Kidney (tissue), 14 donors: ENCODE data around the gene B4GALT3. TPM values are rescaled to one million over a fixed set of nuclear protein-coding genes. Genes with fewer than 3 reads are reported as not detected.

ENCODE experiments used
- DNase-seq, 5 donors: peaks; one replicate each; pipeline ENCODE4 v3.0.0-alpha.2; 2013 to 2020
- FAIRE-seq: peaks from 2 replicates; lab custom pipeline; 2012; peaks lifted over from hg19 to GRCh38; lab: Jason Lieb, UNC
- H3K27ac ChIP-seq, 2 donors: one replicate each; pipeline ENCODE4 v1.7.0; 2013; ENCODE audit warnings: low read depth in 2 of 2, low read length in 2 of 2, inconsistent platforms in 1 of 2
- H3K27me3 ChIP-seq: one replicate; pipeline ENCODE4 v1.7.1; 2013; ENCODE audit warnings: low read length, inconsistent platforms; ENCODE audit not compliant: control insufficient read depth, insufficient read depth
- H3K36me3 ChIP-seq, 3 donors: one replicate each; pipeline versions ENCODE4 v1.7.0 to v1.7.1; 2013; ENCODE audit warnings: low read length in 3 of 3, control low read depth in 1 of 3, inconsistent platforms in 1 of 3; ENCODE audit not compliant: insufficient read depth in 3 of 3, control insufficient read depth in 2 of 3
- H3K4me1 ChIP-seq, 3 donors: one replicate each; pipeline versions ENCODE4 v1.7.0 to v1.7.1; 2013; ENCODE audit warnings: low read length in 3 of 3, inconsistent platforms in 1 of 3, low read depth in 1 of 3; ENCODE audit not compliant: control insufficient read depth in 2 of 3, insufficient read depth in 2 of 3
- H3K4me3 ChIP-seq, 3 donors: one replicate each; pipeline versions ENCODE4 v1.7.0 to v1.8.1; 2013; ENCODE audit warnings: low read length in 3 of 3, control low read depth in 1 of 3, inconsistent platforms in 1 of 3
- H3K9ac ChIP-seq, 3 donors: one replicate each; pipeline versions ENCODE4 v1.7.0 to v1.7.1; 2013; ENCODE audit warnings: low read length in 3 of 3, control low read depth in 1 of 3, inconsistent platforms in 1 of 3
- H3K9me3 ChIP-seq, 3 donors: one replicate each; pipeline versions ENCODE4 v1.7.0 to v1.7.1; 2013; ENCODE audit warnings: low read length in 3 of 3, control low read depth in 1 of 3, inconsistent platforms in 1 of 3; ENCODE audit not compliant: control insufficient read depth in 2 of 3, insufficient read depth in 1 of 3
- intact Hi-C: fragments of 100-400 bp; cut with DNase I; formaldehyde crosslinking; loops from one replicate; pipeline ENCODE4 v1.11.1; 2022
- polyA plus RNA-seq: library from polyadenylated mRNA; stranded (reverse); fragments of 350-450 nt; fragmentation: Illumina TruSeq; extraction: RNeasy Lipid Tissue Mini Kit (QIAGEN cat#74804); gene quantifications from one replicate; pipeline ENCODE4 v1.2.3, GENCODE V29; 2014; ENCODE audit warnings: low read depth, low replicate concordance; ENCODE audit not compliant: insufficient read depth
- total RNA-seq: library from RNA; stranded (reverse); fragmentation: NEBNext Ultra II Directional; extraction: Animal tissue kit (Norgen Biotek cat#: 25700); gene quantifications from one replicate; pipeline ENCODE4 v1.2.1, GENCODE V29; 2021
- TF ChIP-seq, protein P1 (sequence below): IDR thresholded peaks from 3 replicates; pipeline ENCODE4 v1.5.1; 2012; ENCODE audit warnings: mild to moderate bottlenecking, moderate library complexity, borderline replicate concordance; ENCODE audit not compliant: insufficient read depth; ENCODE audit errors: extremely low read depth
- donor health status: control.
- donor health status: control.
- donor health status: control.
- donor health status: control.
- donor health status: control.
- donor health status: DM: yes; HTN: yes; CAD: no.
- donor health status: Normal renal cell carcinoma (clear cell type).

Gene B4GALT3
- total and polyA plus RNA-seq, 2 donors from 2014 or later: 22.9 to 33.5 TPM

DNA sequence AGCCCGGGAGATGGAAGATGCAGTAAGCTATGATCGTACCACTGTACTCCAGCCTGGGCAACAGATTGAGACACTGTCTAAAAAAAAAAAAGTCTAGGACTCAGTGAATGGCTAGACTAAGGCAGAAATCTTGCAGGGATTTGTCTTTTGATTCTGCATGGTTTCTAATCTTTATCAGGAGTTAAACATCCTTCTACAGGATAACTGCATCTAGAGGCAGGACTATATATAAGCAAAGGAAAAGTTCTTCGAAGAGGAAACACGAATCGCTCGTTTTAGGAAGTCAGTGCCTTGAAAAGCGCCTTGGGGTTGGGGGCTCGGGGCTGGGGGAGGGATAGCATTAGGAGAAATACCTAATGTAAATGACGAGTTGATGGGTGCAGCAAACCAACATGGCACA, 24.1 kb downstream of the B4GALT3 start:
- DNase-seq: peak in 1 of 5 donors; percentile 28
- TF ChIP-seq, protein P1, sequence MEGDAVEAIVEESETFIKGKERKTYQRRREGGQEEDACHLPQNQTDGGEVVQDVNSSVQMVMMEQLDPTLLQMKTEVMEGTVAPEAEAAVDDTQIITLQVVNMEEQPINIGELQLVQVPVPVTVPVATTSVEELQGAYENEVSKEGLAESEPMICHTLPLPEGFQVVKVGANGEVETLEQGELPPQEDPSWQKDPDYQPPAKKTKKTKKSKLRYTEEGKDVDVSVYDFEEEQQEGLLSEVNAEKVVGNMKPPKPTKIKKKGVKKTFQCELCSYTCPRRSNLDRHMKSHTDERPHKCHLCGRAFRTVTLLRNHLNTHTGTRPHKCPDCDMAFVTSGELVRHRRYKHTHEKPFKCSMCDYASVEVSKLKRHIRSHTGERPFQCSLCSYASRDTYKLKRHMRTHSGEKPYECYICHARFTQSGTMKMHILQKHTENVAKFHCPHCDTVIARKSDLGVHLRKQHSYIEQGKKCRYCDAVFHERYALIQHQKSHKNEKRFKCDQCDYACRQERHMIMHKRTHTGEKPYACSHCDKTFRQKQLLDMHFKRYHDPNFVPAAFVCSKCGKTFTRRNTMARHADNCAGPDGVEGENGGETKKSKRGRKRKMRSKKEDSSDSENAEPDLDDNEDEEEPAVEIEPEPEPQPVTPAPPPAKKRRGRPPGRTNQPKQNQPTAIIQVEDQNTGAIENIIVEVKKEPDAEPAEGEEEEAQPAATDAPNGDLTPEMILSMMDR: no peak
- H3K36me3 ChIP-seq: peaks cover 0 to 1% (median 0%) of the 10 kb centered on the region in 3 donors
- FAIRE-seq: no peak
- no peaks in the 10 kb centered on the region for H3K9me3 ChIP-seq
- H3K4me3 ChIP-seq: peak overlapping the region; percentile 86 to 100 (median 95)
- no peak overlapping the region for H3K27ac ChIP-seq
- peaks cover 0 to 3% (median 0%) of the 10 kb centered on the region in 3 donors for H3K4me1 ChIP-seq
- peak overlapping the region in 1 of 3 donors; percentile 100 for H3K9ac ChIP-seq
- intact Hi-C loops: no loop called here
- H3K27me3 ChIP-seq: no peaks in the 10 kb centered on the region

DNA sequence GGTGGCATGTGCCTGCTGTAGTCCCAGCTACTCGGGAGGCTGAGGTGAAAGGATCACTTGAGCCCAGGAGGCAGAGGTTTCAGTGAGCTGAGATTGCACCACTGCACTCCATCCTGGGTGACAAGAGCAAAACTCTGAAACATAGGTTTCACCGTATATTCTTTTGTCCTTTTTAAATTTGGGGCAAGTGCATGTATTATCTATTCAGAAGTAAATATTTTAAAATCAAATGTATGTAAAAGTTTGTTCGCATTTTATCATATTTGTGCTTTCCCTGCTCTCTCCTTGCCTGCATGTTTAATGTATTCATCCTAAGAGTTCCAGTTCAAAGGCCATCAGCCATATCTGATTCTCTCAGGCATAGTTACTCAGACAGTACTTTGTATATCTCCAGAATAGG, 31.5 kb downstream of the B4GALT3 start:
- no peak overlapping the region for H3K9ac ChIP-seq
- H3K36me3 ChIP-seq: no peaks in the 10 kb centered on the region
- FAIRE-seq (no peak), DNase-seq (no peak)
- intact Hi-C loops: no loop called here
- H3K4me1 ChIP-seq: no peaks in the 10 kb centered on the region
- TF ChIP-seq, protein P1: no peak
- H3K27ac ChIP-seq: no peak overlapping the region
- no peak overlapping the region for H3K4me3 ChIP-seq
- H3K27me3 ChIP-seq: no peaks in the 10 kb centered on the region
- no peaks in the 10 kb centered on the region for H3K9me3 ChIP-seq

DNA sequence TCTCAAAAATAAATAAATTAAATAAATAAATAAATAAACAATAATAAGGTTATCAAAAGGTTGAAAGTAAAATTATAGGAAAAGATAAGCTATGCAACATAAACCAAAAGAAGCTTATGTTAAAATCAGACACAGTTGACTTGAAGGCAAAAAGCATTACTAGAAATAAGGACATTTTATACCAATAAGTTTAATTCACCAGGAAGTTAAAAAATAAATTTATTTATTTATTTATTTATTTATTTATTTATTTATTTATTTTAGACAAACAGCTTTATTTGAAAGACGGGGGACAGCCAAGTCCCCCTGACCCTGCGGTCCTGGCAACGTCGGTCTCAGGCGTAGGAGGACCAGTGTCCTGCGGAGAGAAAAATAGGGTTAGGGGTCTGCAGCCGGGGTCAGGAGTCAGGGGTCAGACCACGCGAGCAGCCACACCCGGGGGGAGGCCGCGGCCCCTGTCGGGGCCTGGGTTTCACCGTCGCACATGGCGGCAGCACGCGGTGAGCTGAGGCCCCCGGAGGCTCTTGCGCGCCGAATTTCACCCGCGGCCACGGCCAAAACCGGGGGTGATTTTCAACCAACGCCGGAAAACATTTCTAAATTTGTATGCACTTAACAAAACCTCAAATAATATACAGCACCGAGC, 36.4 kb downstream of the B4GALT3 start:
- no peak for DNase-seq
- TF ChIP-seq, protein P1: no peak
- no peak for FAIRE-seq
- Histone ChIP-seq H3K9me3 (no peaks in the 10 kb centered on the region), H3K27ac (no peak overlapping the region), H3K36me3 (no peaks in the 10 kb centered on the region), H3K9ac (no peak overlapping the region), H3K4me1 (peaks cover 0 to 6% (median 0%) of the 10 kb centered on the region in 3 donors), H3K27me3 (no peaks in the 10 kb centered on the region), H3K4me3 (no peak overlapping the region)
- intact Hi-C loops: no loop called here
